ENCODE measurements around the gene YRDC.

The YRDC gene

GRCh38 chr1:37822906-37823815 lies 15.2 kb upstream of the YRDC start:
- H3K4me1 ChIP-seq (ENCODE audit: control insufficient read depth in 1 of 2, insufficient read depth in 1 of 2, low read depth in 1 of 2, low read length in 1 of 2) = peaks cover 15 to 16% of the 10 kb centered on the region in 2 experiments
- H3K27me3 ChIP-seq = no peaks in the 10 kb centered on the region
- H3K4me3 ChIP-seq (ENCODE audit: low read depth in 1 of 2, low read length in 1 of 2) = no peak overlapping the region
- peak overlapping the region; percentile 83 for H3K27ac ChIP-seq
- H3K36me3 ChIP-seq = peaks cover 88% of the 10 kb centered on the region
- no peaks in the 10 kb centered on the region for H3K9me3 ChIP-seq
- no peak for TF ChIP-seq CTCF (IDR thresholded peaks at IDR 0.05)

GRCh38 chr1:37821481-37821880 lies 13.5 kb upstream of the YRDC start:
- Histone ChIP-seq H3K9me3 (no peaks in the 10 kb centered on the region), H3K27ac (no peak overlapping the region), H3K4me3 (ENCODE audit: low read depth in 1 of 2, low read length in 1 of 2) (no peak overlapping the region), H3K4me1 (ENCODE audit: control insufficient read depth in 1 of 2, insufficient read depth in 1 of 2, low read depth in 1 of 2, low read length in 1 of 2) (peaks cover 15 to 16% of the 10 kb centered on the region in 2 experiments), H3K27me3 (no peaks in the 10 kb centered on the region), H3K36me3 (peaks cover 88% of the 10 kb centered on the region)
- TF ChIP-seq CTCF (IDR thresholded peaks at IDR 0.05) = no peak

- peaks cover 10 to 11% of the 10 kb centered on the region in 2 experiments for H3K4me1 ChIP-seq (ENCODE audit: control insufficient read depth in 1 of 2, insufficient read depth in 1 of 2, low read depth in 1 of 2, low read length in 1 of 2)
- no peaks in the 10 kb centered on the region for H3K9me3 ChIP-seq
- no peaks in the 10 kb centered on the region for H3K27me3 ChIP-seq
- peaks cover 97% of the 10 kb centered on the region for H3K36me3 ChIP-seq
- TF ChIP-seq CTCF (IDR thresholded peaks at IDR 0.05) = no peak
- no peak overlapping the region for H3K4me3 ChIP-seq (ENCODE audit: low read depth in 1 of 2, low read length in 1 of 2)
- peak overlapping the region; percentile 27 for H3K27ac ChIP-seq
Observed at GRCh38 chr1:37817481-37817880, 9.5 kb upstream of the YRDC start.

GRCh38 chr1:37814252-37814651 lies 6.2 kb upstream of the YRDC start:
- Histone ChIP-seq H3K27me3 (no peaks in the 10 kb centered on the region), H3K4me1 (ENCODE audit: control insufficient read depth in 1 of 2, insufficient read depth in 1 of 2, low read depth in 1 of 2, low read length in 1 of 2) (peaks cover 25 to 39% of the 10 kb centered on the region in 2 experiments), H3K9me3 (no peaks in the 10 kb centered on the region), H3K4me3 (ENCODE audit: low read depth in 1 of 2, low read length in 1 of 2) (no peak overlapping the region), H3K36me3 (peaks cover 77% of the 10 kb centered on the region), H3K27ac (no peak overlapping the region)
- no peak for TF ChIP-seq CTCF (IDR thresholded peaks at IDR 0.05)

- Histone ChIP-seq H3K4me3 (ENCODE audit: low read depth in 1 of 2, low read length in 1 of 2) (no peak overlapping the region), H3K9me3 (no peaks in the 10 kb centered on the region), H3K27ac (peak overlapping the region; percentile 93), H3K36me3 (peaks cover 71% of the 10 kb centered on the region), H3K4me1 (ENCODE audit: control insufficient read depth in 1 of 2, insufficient read depth in 1 of 2, low read depth in 1 of 2, low read length in 1 of 2) (peaks cover 31 to 45% of the 10 kb centered on the region in 2 experiments), H3K27me3 (no peaks in the 10 kb centered on the region)
- TF ChIP-seq CTCF (IDR thresholded peaks at IDR 0.05) = no peak
Observed at GRCh38 chr1:37813529-37814145, 5.6 kb upstream of the YRDC start.
